DMS53 (cell line): Measurements from ENCODE around the gene ANKRD2.
A peak's percentile ranks its signal among the peaks of the same experiment; 100 is the strongest.
"Not testable (repeated sequence)": the region's sequence is repeated elsewhere in the genome, so short reads cannot be mapped to it uniquely, and the experiment has no call there.

Source experiments
- DNase-seq: peaks from one replicate; lab custom pipeline; 2025; lab: John Stamatoyannopoulos, UW

Gene ANKRD2

GRCh38 chr10:97571622-97572021, 957 bp upstream of the ANKRD2 start:
- DNase-seq: peak; percentile 46

GRCh38 chr10:97573021-97573420, 442 bp downstream of the ANKRD2 start:
- no peak for DNase-seq

- DNase-seq: no peak
Observed at GRCh38 chr10:97573672-97574071, 1.1 kb downstream of the ANKRD2 start.

GRCh38 chr10:97574374-97575126, 2.0 kb downstream of the ANKRD2 start:
- peak; percentile 99 for DNase-seq

GRCh38 chr10:97575127-97575668, 2.6 kb downstream of the ANKRD2 start:
- DNase-seq: peak; percentile 65

- not testable (repeated sequence) for DNase-seq
Observed at GRCh38 chr10:97576487-97576886, 3.9 kb downstream of the ANKRD2 start.

- no peak for DNase-seq
Observed at GRCh38 chr10:97577701-97578100, 5.1 kb downstream of the ANKRD2 start.

- no peak for DNase-seq
Observed at GRCh38 chr10:97578171-97578844, 5.7 kb downstream of the ANKRD2 start.

GRCh38 chr10:97580421-97581367, 8.1 kb downstream of the ANKRD2 start:
- no peak for DNase-seq

GRCh38 chr10:97582169-97582568, 9.6 kb downstream of the ANKRD2 start:
- no peak for DNase-seq

- no peak for DNase-seq
Observed at GRCh38 chr10:97583476-97583875, 10.9 kb downstream of the ANKRD2 start.

- DNase-seq: peak; percentile 69
Observed at GRCh38 chr10:97584060-97584797, 11.7 kb downstream of the ANKRD2 start, which contains the start of gene HOGA1. HOGA1 (plus strand) TSS chr10:97584389; CDS start chr10:97584704, 315 bp downstream.

- DNase-seq: peak; percentile 86
Observed at GRCh38 chr10:97584798-97585438, 12.3 kb downstream of the ANKRD2 start.

- no peak for DNase-seq
Observed at GRCh38 chr10:97585439-97585811, 12.8 kb downstream of the ANKRD2 start.

- no peak for DNase-seq
Observed at GRCh38 chr10:97587183-97587582, 14.6 kb downstream of the ANKRD2 start.

GRCh38 chr10:97589479-97589878, 16.9 kb downstream of the ANKRD2 start, which contains the start of gene C10orf62:
C10orf62 (plus strand) TSS chr10:97589721; CDS start chr10:97589898, 177 bp downstream.
- no peak for DNase-seq

- no peak for DNase-seq
Observed at GRCh38 chr10:97590082-97590747, 17.6 kb downstream of the ANKRD2 start.

- DNase-seq: peak; percentile 29
Observed at GRCh38 chr10:97590748-97591495, 18.3 kb downstream of the ANKRD2 start.

GRCh38 chr10:97593421-97593820, 20.8 kb downstream of the ANKRD2 start:
- DNase-seq: no peak
